Prostate gland (tissue), 2 donors: ENCODE data around the gene ABCC3. TPM values are rescaled to one million over a fixed set of nuclear protein-coding genes. Genes with fewer than 3 reads are reported as not detected.

Experiments
- DNase-seq: peaks from one replicate; pipeline ENCODE4 v3.0.0-alpha.2; 2019; ENCODE audit warnings: low spot score
- H3K27ac ChIP-seq, 2 donors: fragments of 200-600 bp; sonication (generic); 2 replicates each; pipeline ENCODE4 v1.5.1; 2017 to 2019
- H3K27me3 ChIP-seq: fragments of 200-600 bp; sonication (generic); replicated peaks from 2 replicates; pipeline ENCODE4 v1.5.1; 2019; ENCODE audit not compliant: insufficient read depth
- H3K36me3 ChIP-seq, 2 donors: fragments of 200-600 bp; sonication (generic); 1 replicate in 1 of 2; 2 replicates in 1 of 2; pipeline versions ENCODE4 v1.5.1 to v1.8.1; 2017 to 2019
- H3K4me1 ChIP-seq: fragments of 200-600 bp; sonication (generic); replicated peaks from 2 replicates; pipeline ENCODE4 v1.5.1; 2019
- H3K4me3 ChIP-seq, 2 donors: fragments of 200-600 bp; sonication (generic); 2 replicates each; pipeline ENCODE4 v1.5.1; 2017 to 2019
- H3K9me3 ChIP-seq: fragments of 200-600 bp; sonication (generic); 2 replicates; pipeline ENCODE4 v1.5.1; 2017
- POLR2A ChIP-seq: fragments of 450-650 bp; IDR thresholded peaks from one replicate; pipeline ENCODE4 v1.6.1; 2016; ENCODE audit warnings: antibody characterized with exemption, mild to moderate bottlenecking
- POLR2AphosphoS5 ChIP-seq: sonication (generic); formaldehyde crosslinking; IDR thresholded peaks from one replicate; pipeline ENCODE4 v1.6.1; 2017; ENCODE audit warnings: antibody characterized with exemption
- WGBS: methylation state at CpG from one replicate; pipeline ENCODE4 v1.1.5; 2018; 5-methylcytosine and 5-hydroxymethylcytosine counted together
- intact Hi-C: fragments of 100-400 bp; cut with DNase I; formaldehyde crosslinking; loops from one replicate; pipeline ENCODE4 v1.14.2; 2022
- total RNA-seq, 2 donors: library from RNA; depleted of rRNA; stranded (reverse); fragments of >200 nt; gene quantifications; one replicate each; pipeline ENCODE4 v1.1.0, GENCODE V29; 2016
- TF ChIP-seq, protein P1 (sequence below), 4 experiments: fragments of 200-600 bp in 2 of 4; fragments of 450-650 bp in 2 of 4; sonication (generic) in 2 of 4; IDR thresholded peaks; 1 replicate in 3 of 4; 2 replicates in 1 of 4; pipeline ENCODE4 v1.5.1; 2016 to 2019; ENCODE audit warnings: antibody characterized with exemption in 4 of 4, mild to moderate bottlenecking in 2 of 4, moderate library complexity in 2 of 4

Gene ABCC3
- total RNA-seq, 2 donors from 2014 or later = 65.9 to 66.1 TPM

DNA sequence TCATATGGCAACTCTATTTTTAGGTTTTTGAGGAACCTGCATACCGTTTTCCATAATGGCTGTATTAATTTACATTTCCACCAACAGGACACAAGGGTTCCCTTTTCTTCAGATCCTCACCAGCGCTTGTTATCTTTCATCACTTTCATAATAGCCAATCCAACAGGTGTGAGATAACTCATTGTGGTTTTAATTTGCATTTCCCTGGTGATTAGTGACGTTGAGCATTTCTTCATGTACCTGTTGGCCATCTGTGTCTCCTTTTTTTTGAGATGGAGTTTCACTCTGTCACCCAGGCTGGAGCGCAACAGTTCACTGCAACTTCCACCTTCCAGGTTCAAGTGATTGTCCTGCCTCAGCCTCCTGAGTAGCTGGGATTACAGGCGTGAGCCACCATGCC, 36.2 kb upstream of the ABCC3 start:
- Histone ChIP-seq H3K4me1 (no peaks in the 10 kb centered on the region), H3K36me3 (no peaks in the 10 kb centered on the region), H3K9me3 (no peaks in the 10 kb centered on the region), H3K4me3 (no peak overlapping the region), H3K27me3 (no peaks in the 10 kb centered on the region), H3K27ac (no peak overlapping the region)
- no peak for TF ChIP-seq POLR2A
- no peak for TF ChIP-seq POLR2AphosphoS5
- TF ChIP-seq, protein P1, sequence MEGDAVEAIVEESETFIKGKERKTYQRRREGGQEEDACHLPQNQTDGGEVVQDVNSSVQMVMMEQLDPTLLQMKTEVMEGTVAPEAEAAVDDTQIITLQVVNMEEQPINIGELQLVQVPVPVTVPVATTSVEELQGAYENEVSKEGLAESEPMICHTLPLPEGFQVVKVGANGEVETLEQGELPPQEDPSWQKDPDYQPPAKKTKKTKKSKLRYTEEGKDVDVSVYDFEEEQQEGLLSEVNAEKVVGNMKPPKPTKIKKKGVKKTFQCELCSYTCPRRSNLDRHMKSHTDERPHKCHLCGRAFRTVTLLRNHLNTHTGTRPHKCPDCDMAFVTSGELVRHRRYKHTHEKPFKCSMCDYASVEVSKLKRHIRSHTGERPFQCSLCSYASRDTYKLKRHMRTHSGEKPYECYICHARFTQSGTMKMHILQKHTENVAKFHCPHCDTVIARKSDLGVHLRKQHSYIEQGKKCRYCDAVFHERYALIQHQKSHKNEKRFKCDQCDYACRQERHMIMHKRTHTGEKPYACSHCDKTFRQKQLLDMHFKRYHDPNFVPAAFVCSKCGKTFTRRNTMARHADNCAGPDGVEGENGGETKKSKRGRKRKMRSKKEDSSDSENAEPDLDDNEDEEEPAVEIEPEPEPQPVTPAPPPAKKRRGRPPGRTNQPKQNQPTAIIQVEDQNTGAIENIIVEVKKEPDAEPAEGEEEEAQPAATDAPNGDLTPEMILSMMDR (IDR thresholded peaks at IDR 0.05) = no peak
- 93% methylated on average over 5 of the region's 5 CpGs for WGBS
- intact Hi-C loops = no loop called here
- no peak for DNase-seq

DNA sequence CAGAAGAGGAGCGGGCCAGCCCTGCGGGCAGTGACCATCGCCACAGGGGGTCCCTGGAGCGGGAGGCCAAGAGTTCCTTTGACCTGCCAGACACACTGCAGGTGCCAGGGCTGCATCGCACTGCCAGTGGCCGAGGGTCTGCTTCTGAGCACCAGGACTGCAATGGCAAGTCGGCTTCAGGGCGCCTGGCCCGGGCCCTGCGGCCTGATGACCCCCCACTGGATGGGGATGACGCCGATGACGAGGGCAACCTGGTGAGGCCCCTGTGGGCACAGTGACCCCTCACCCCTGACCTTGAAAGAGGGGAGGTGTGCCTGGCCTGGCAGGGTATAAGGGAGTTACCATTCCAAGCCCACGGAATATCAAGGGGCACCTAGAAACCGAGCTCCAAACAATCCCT, 35.1 kb upstream of the ABCC3 start:
- H3K9me3 ChIP-seq = no peaks in the 10 kb centered on the region
- 95% methylated on average over 15 of the region's 15 CpGs for WGBS
- no peak for TF ChIP-seq POLR2AphosphoS5
- TF ChIP-seq POLR2A = no peak
- TF ChIP-seq, protein P1 (IDR thresholded peaks at IDR 0.05) = no peak
- no peak for DNase-seq
- no peaks in the 10 kb centered on the region for H3K36me3 ChIP-seq
- H3K4me1 ChIP-seq = no peaks in the 10 kb centered on the region
- H3K4me3 ChIP-seq = no peak overlapping the region
- intact Hi-C loops = no loop called here
- H3K27ac ChIP-seq = no peak overlapping the region
- no peaks in the 10 kb centered on the region for H3K27me3 ChIP-seq

DNA sequence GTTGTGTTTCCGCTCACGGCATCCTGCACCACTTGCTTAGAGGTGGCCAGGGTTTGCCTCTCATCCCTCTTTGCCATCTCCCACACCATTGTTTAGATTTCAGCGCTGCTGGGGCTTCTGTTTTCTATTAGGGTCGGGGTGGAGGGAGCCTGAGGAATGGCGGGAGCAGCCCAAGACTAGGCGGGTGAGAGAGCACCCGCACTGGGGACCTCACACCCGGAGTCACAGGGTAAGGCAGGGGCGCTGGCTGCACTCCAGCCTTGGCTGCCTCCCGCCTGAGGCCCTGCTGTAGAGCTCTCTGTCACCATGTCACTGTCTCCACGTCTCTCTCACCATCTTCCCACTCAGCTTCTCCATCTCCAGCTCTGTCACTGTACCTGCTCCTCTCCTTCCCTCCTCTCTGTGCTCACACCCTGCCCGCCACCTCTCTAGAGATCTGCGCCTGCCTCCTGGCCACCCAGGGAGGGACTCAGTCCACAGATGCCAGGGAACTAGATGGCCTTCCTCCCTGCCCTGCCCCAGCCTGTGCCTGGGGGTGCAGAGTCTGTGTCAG, 32.8 kb upstream of the ABCC3 start:
- WGBS = 76% methylated on average over 13 of the region's 13 CpGs
- no peaks in the 10 kb centered on the region for H3K9me3 ChIP-seq
- TF ChIP-seq POLR2AphosphoS5 (no peak), POLR2A (no peak)
- TF ChIP-seq, protein P1 (IDR thresholded peaks at IDR 0.05) = no peak
- intact Hi-C loops = no loop called here
- H3K36me3 ChIP-seq = no peaks in the 10 kb centered on the region
- no peak overlapping the region for H3K4me3 ChIP-seq
- no peaks in the 10 kb centered on the region for H3K27me3 ChIP-seq
- no peak for DNase-seq
- no peaks in the 10 kb centered on the region for H3K4me1 ChIP-seq
- no peak overlapping the region for H3K27ac ChIP-seq

DNA sequence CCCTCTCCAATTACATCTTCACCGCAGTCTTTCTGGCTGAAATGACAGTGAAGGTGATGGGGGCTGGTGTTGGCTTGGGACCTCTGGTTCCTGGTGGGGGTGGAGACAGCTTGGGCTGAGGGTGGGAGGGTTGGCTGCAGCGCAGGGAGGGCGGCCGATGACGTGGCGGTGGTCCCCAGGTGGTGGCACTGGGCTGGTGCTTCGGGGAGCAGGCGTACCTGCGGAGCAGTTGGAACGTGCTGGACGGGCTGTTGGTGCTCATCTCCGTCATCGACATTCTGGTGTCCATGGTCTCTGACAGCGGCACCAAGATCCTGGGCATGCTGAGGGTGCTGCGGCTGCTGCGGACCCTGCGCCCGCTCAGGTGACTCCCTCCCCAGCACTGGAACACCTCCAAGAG, 31.8 kb upstream of the ABCC3 start:
- Histone ChIP-seq H3K36me3 (no peaks in the 10 kb centered on the region), H3K4me3 (no peak overlapping the region), H3K27me3 (no peaks in the 10 kb centered on the region), H3K4me1 (no peaks in the 10 kb centered on the region), H3K9me3 (no peaks in the 10 kb centered on the region), H3K27ac (no peak overlapping the region)
- TF ChIP-seq POLR2A = no peak
- TF ChIP-seq POLR2AphosphoS5 = no peak
- TF ChIP-seq, protein P1 (IDR thresholded peaks at IDR 0.05) = no peak
- 77% methylated on average over 18 of the region's 18 CpGs for WGBS
- DNase-seq = no peak
- intact Hi-C loops = no loop called here

DNA sequence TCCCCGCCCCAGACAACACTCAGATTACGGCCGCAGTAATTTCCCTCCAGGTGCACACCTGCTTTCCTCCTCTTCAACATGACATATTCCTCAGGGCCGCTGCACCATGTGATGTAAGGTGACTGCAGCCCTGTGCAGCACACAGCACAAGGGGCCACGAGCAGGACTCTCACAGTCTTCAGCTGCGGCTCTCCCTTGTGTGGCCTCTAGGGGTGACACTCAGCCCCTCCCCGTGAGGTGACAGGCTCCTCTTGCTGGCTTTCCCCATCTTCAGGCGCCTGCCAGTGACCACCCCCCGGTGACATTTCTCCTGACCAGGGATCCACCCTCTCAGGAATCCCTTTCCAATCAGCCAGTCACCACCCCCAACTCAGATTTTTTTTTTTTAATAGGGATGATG, 31.3 kb upstream of the ABCC3 start:
- Histone ChIP-seq H3K9me3 (no peaks in the 10 kb centered on the region), H3K27me3 (no peaks in the 10 kb centered on the region), H3K27ac (no peak overlapping the region), H3K4me1 (no peaks in the 10 kb centered on the region), H3K4me3 (no peak overlapping the region), H3K36me3 (no peaks in the 10 kb centered on the region)
- WGBS = 73% methylated on average over 9 of the region's 9 CpGs
- DNase-seq = no peak
- intact Hi-C loops = no loop called here
- TF ChIP-seq, protein P1 (IDR thresholded peaks at IDR 0.05) = no peak
- TF ChIP-seq POLR2AphosphoS5 (no peak), POLR2A (no peak)
